WTC11 (cell line): ENCODE measurements around the gene ATP6V0D1. TPM values are rescaled to one million over a fixed set of nuclear protein-coding genes. Genes with fewer than 3 reads are reported as not detected.

Experiments used
- AR ChIP-seq: fragments of 250-450 bp; sonication (Bioruptor Pico); IDR thresholded peaks from 2 replicates; pipeline ENCODE4 v1.9.0; 2021; ENCODE audit warnings: mild to moderate bottlenecking
- E2F5 ChIP-seq: sonication (generic); formaldehyde crosslinking; IDR thresholded peaks from 2 replicates; pipeline ENCODE4 v1.8.1; 2022; ENCODE audit warnings: mild to moderate bottlenecking, moderate library complexity, missing genetic modification reagents
- FOXJ3 ChIP-seq: sonication (generic); formaldehyde crosslinking; IDR thresholded peaks from 2 replicates; pipeline ENCODE4 v1.9.0; 2021; ENCODE audit warnings: missing genetic modification reagents, mild to moderate bottlenecking, borderline replicate concordance
- NR3C1 ChIP-seq: sonication (generic); formaldehyde crosslinking; conservative IDR thresholded peaks from 2 replicates; pipeline ENCODE4 v1.8.1; 2023; ENCODE audit warnings: low read depth, mild to moderate bottlenecking, missing genetic modification reagents
- SP1 ChIP-seq: sonication (generic); formaldehyde crosslinking; conservative IDR thresholded peaks from 2 replicates; pipeline ENCODE4 v1.8.1; 2022; ENCODE audit warnings: missing genetic modification reagents
- TP53 ChIP-seq: sonication (generic); formaldehyde crosslinking; IDR thresholded peaks from 2 replicates; pipeline ENCODE4 v1.8.1; 2023; ENCODE audit warnings: mild to moderate bottlenecking, missing genetic modification reagents
- USF1 ChIP-seq: sonication (generic); formaldehyde crosslinking; IDR thresholded peaks from 2 replicates; pipeline ENCODE4 v1.8.0; 2022; ENCODE audit warnings: mild to moderate bottlenecking, missing genetic modification reagents
- ZNF121 ChIP-seq: sonication (generic); formaldehyde crosslinking; IDR thresholded peaks from 2 replicates; pipeline ENCODE4 v1.8.0; 2023; ENCODE audit warnings: missing genetic modification reagents
- ZNF219 ChIP-seq: sonication (generic); formaldehyde crosslinking; IDR thresholded peaks from 2 replicates; pipeline ENCODE4 v1.8.0; 2023; ENCODE audit warnings: missing genetic modification reagents, mild to moderate bottlenecking, borderline replicate concordance
- ZNF232 ChIP-seq: sonication (generic); formaldehyde crosslinking; IDR thresholded peaks from 2 replicates; pipeline ENCODE4 v1.8.0; 2022; ENCODE audit warnings: mild to moderate bottlenecking, missing genetic modification reagents
- ZNF317 ChIP-seq: sonication (generic); formaldehyde crosslinking; IDR thresholded peaks from 2 replicates; pipeline ENCODE4 v1.8.1; 2023; ENCODE audit warnings: low read depth, mild to moderate bottlenecking, moderate library complexity, missing genetic modification reagents, borderline replicate concordance
- ZNF423 ChIP-seq: fragments of 250-450 bp; sonication (Bioruptor Pico); IDR thresholded peaks from 2 replicates; pipeline ENCODE4 v2.1.2; 2022; ENCODE audit warnings: mild to moderate bottlenecking, moderate library complexity
- total RNA-seq: library from RNA; stranded (reverse); gene quantifications from 3 replicates; pipeline ENCODE4 v1.2.3, GENCODE V29; 2021
- TF ChIP-seq, protein P1 (sequence below): sonication (generic); formaldehyde crosslinking; IDR thresholded peaks from 2 replicates; pipeline ENCODE4 v1.8.0; 2022; ENCODE audit warnings: mild to moderate bottlenecking, missing genetic modification reagents
- TF ChIP-seq, protein P2 (sequence below): sonication (generic); formaldehyde crosslinking; IDR thresholded peaks from 2 replicates; pipeline ENCODE4 v1.8.1; 2023; ENCODE audit warnings: mild to moderate bottlenecking, missing genetic modification reagents
- TF ChIP-seq, protein P3 (sequence below): fragments of 250-450 bp; sonication (Bioruptor Pico); IDR thresholded peaks from 2 replicates; pipeline ENCODE4 v2.1.2; 2022; ENCODE audit warnings: mild to moderate bottlenecking, moderate library complexity
- TF ChIP-seq, protein P4 (sequence below): sonication (generic); formaldehyde crosslinking; IDR thresholded peaks from 2 replicates; pipeline ENCODE4 v1.8.0; 2022; ENCODE audit warnings: mild to moderate bottlenecking, missing genetic modification reagents

ATP6V0D1 gene
- total RNA-seq, 1 experiment from 2014 or later: 44.1 TPM

DNA sequence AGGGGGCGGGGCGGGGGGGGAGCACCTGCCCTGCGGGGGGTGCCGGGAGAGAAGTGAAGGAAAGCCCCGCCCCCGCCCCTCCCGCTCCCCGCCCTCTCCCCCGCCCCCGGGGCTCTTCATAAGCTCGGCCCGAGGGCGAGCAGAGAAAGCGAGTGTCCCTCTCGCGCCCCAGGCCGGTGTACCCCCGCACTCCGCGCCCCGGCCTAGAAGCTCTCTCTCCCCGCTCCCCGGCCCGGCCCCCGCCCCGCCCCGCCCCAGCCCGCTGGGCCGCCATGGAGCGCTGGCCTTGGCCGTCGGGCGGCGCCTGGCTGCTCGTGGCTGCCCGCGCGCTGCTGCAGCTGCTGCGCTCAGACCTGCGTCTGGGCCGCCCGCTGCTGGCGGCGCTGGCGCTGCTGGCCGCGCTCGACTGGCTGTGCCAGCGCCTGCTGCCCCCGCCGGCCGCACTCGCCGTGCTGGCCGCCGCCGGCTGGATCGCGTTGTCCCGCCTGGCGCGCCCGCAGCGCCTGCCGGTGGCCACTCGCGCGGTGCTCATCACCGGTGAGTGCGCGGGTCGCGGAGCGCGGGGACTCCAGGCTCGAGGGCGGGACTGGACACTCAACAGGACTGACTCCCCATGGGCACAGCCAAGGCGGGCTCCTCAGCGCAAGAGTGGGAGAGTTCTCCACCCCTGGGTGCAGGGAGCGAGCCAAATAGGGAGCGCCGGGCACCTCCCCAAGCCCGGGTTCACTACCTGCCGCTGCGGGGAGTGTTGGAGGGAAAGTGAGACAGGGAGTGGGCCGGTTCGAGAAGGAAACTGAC is 49.8 kb downstream of the ATP6V0D1 start, which contains the start of gene HSD11B2 (continued):
- TF ChIP-seq, protein P1, sequence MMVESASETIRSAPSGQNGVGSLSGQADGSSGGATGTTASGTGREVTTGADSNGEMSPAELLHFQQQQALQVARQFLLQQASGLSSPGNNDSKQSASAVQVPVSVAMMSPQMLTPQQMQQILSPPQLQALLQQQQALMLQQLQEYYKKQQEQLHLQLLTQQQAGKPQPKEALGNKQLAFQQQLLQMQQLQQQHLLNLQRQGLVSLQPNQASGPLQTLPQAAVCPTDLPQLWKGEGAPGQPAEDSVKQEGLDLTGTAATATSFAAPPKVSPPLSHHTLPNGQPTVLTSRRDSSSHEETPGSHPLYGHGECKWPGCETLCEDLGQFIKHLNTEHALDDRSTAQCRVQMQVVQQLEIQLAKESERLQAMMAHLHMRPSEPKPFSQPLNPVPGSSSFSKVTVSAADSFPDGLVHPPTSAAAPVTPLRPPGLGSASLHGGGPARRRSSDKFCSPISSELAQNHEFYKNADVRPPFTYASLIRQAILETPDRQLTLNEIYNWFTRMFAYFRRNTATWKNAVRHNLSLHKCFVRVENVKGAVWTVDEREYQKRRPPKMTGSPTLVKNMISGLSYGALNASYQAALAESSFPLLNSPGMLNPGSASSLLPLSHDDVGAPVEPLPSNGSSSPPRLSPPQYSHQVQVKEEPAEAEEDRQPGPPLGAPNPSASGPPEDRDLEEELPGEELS (CRISPR knock-in tag): peak; percentile 75; the same call in 1 of the 2 replicates
- TF ChIP-seq FOXJ3 (CRISPR knock-in tag) (no peak), E2F5 (0 out of 2 replicates have a peak, but pooled peaks have one; percentile 49), ZNF121 (CRISPR knock-in tag) (no peak), AR (CRISPR knock-in tag) (no peak), NR3C1 (CRISPR knock-in tag) (no peak), ZNF423 (no peak), TP53 (CRISPR knock-in tag) (no peak), ZNF317 (no peak), USF1 (CRISPR knock-in tag) (no peak), SP1 (CRISPR knock-in tag) (no peak), ZNF232 (CRISPR knock-in tag) (no peak; the same call in 1 of the 2 replicates), ZNF219 (CRISPR knock-in tag) (no peak)
- TF ChIP-seq, protein P2, sequence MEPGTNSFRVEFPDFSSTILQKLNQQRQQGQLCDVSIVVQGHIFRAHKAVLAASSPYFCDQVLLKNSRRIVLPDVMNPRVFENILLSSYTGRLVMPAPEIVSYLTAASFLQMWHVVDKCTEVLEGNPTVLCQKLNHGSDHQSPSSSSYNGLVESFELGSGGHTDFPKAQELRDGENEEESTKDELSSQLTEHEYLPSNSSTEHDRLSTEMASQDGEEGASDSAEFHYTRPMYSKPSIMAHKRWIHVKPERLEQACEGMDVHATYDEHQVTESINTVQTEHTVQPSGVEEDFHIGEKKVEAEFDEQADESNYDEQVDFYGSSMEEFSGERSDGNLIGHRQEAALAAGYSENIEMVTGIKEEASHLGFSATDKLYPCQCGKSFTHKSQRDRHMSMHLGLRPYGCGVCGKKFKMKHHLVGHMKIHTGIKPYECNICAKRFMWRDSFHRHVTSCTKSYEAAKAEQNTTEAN (CRISPR knock-in tag): no peak
- TF ChIP-seq, protein P3, sequence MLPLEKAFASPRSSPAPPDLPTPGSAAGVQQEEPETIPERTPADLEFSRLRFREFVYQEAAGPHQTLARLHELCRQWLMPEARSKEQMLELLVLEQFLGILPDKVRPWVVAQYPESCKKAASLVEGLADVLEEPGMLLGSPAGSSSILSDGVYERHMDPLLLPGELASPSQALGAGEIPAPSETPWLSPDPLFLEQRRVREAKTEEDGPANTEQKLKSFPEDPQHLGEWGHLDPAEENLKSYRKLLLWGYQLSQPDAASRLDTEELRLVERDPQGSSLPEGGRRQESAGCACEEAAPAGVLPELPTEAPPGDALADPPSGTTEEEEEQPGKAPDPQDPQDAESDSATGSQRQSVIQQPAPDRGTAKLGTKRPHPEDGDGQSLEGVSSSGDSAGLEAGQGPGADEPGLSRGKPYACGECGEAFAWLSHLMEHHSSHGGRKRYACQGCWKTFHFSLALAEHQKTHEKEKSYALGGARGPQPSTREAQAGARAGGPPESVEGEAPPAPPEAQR: no peak
- TF ChIP-seq, protein P4, sequence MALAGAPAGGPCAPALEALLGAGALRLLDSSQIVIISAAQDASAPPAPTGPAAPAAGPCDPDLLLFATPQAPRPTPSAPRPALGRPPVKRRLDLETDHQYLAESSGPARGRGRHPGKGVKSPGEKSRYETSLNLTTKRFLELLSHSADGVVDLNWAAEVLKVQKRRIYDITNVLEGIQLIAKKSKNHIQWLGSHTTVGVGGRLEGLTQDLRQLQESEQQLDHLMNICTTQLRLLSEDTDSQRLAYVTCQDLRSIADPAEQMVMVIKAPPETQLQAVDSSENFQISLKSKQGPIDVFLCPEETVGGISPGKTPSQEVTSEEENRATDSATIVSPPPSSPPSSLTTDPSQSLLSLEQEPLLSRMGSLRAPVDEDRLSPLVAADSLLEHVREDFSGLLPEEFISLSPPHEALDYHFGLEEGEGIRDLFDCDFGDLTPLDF: no peak
